UCSD-AML1 (cell line): ENCODE data around the gene LAMB3.
"Not testable (repeated sequence)": the region's sequence is repeated elsewhere in the genome, so short reads cannot be mapped to it uniquely, and the experiment has no call there.

Source experiments
- DNase-seq: peaks from one replicate; lab custom pipeline; 2025; ENCODE audit not compliant: unreplicated experiment; lab: John Stamatoyannopoulos, UW

LAMB3 gene

GRCh38 chr1:209652121-209652735 lies at the start of gene LAMB3:
Gene LAMB3 (minus strand): TSS chr1:209652425. CDS start chr1:209650944, 1,481 bp downstream.
- DNase-seq: no peak

- not testable (repeated sequence) for DNase-seq
These were observed 48.5 kb upstream of the LAMB3 start for GRCh38 chr1:209700686-209701085.

- DNase-seq: no peak
These were observed 44.9 kb upstream of the LAMB3 start for GRCh38 chr1:209697126-209697525.

- no peak for DNase-seq
These were observed 44.4 kb upstream of the LAMB3 start for GRCh38 chr1:209696673-209697072.

- peak; percentile 42 for DNase-seq
These were observed 40.7 kb upstream of the LAMB3 start for GRCh38 chr1:209692745-209693504.

- DNase-seq: no peak
These were observed 40.1 kb upstream of the LAMB3 start for GRCh38 chr1:209692296-209692695.

- no peak for DNase-seq
These were observed 39.0 kb upstream of the LAMB3 start for GRCh38 chr1:209691237-209691636.

GRCh38 chr1:209689477-209689876 lies 37.3 kb upstream of the LAMB3 start:
- DNase-seq: no peak

- no peak for DNase-seq
These were observed 36.6 kb upstream of the LAMB3 start for GRCh38 chr1:209688746-209689234.

GRCh38 chr1:209686322-209686721 lies 34.1 kb upstream of the LAMB3 start:
- DNase-seq: no peak

- DNase-seq: no peak
These were observed 33.6 kb upstream of the LAMB3 start for GRCh38 chr1:209685821-209686220.

- DNase-seq: no peak
These were observed 26.8 kb upstream of the LAMB3 start for GRCh38 chr1:209678981-209679539.

- no peak for DNase-seq
These were observed 23.4 kb upstream of the LAMB3 start for GRCh38 chr1:209675565-209676154.

GRCh38 chr1:209674957-209675564 lies 22.8 kb upstream of the LAMB3 start, which contains the start of gene G0S2:
Gene G0S2 (plus strand): TSS chr1:209675412. CDS start chr1:209675685, 273 bp downstream.
- DNase-seq: no peak

GRCh38 chr1:209673631-209674417 lies 21.6 kb upstream of the LAMB3 start:
- no peak for DNase-seq

GRCh38 chr1:209672705-209673630 lies 20.7 kb upstream of the LAMB3 start:
- DNase-seq: no peak

GRCh38 chr1:209670441-209671082 lies 18.3 kb upstream of the LAMB3 start:
- no peak for DNase-seq

GRCh38 chr1:209667708-209668107 lies 15.5 kb upstream of the LAMB3 start:
- no peak for DNase-seq

GRCh38 chr1:209667103-209667502 lies 14.9 kb upstream of the LAMB3 start:
- DNase-seq: no peak
